ENCODE data around the gene DDX51.

Gene DDX51

GRCh38 chr12:132160016-132160415 is 15.9 kb upstream of the DDX51 start:
- TF ChIP-seq ZFX (IDR thresholded peaks at IDR 0.05), result no peak
- TF ChIP-seq, protein P1, sequence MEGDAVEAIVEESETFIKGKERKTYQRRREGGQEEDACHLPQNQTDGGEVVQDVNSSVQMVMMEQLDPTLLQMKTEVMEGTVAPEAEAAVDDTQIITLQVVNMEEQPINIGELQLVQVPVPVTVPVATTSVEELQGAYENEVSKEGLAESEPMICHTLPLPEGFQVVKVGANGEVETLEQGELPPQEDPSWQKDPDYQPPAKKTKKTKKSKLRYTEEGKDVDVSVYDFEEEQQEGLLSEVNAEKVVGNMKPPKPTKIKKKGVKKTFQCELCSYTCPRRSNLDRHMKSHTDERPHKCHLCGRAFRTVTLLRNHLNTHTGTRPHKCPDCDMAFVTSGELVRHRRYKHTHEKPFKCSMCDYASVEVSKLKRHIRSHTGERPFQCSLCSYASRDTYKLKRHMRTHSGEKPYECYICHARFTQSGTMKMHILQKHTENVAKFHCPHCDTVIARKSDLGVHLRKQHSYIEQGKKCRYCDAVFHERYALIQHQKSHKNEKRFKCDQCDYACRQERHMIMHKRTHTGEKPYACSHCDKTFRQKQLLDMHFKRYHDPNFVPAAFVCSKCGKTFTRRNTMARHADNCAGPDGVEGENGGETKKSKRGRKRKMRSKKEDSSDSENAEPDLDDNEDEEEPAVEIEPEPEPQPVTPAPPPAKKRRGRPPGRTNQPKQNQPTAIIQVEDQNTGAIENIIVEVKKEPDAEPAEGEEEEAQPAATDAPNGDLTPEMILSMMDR (conservative IDR thresholded peaks at IDR 0.05), result no peak

DNA sequence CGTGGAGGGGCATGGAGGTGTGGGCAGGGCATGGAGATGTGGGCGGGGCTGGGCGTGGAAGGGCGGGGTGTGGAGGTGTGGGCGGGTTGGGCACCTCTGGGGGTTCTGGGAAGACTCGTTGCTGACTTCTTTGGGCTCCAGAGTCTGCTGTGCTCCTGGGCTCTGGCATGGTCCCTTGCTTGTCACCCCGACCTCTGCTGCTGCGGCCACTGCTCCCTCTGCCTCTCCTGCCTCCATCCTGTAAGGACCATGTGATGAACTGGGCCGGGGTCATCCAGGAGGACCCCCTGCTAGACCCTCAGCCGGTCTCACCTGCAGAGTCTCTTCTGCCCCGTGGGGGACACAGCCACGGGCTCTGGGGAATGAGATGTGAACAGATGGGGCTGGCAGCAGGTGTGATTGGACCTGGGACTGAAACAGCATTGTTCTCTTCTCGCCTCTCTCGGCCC is 15.5 kb upstream of the DDX51 start:
- no peak for TF ChIP-seq ZFX (IDR thresholded peaks at IDR 0.05)
- TF ChIP-seq, protein P1 (conservative IDR thresholded peaks at IDR 0.05), result no peak
- H3K27ac ChIP-seq, result no peak overlapping the region

More at GRCh38 chr12:132160016-132160415, 15.9 kb upstream of the DDX51 start:
- H3K27ac ChIP-seq, result no peak overlapping the region

- H3K27ac ChIP-seq, result no peak overlapping the region
- no peak for TF ChIP-seq ZFX (IDR thresholded peaks at IDR 0.05)
- TF ChIP-seq, protein P1 (conservative IDR thresholded peaks at IDR 0.05), result no peak
Measured at GRCh38 chr12:132158677-132159554, 14.8 kb upstream of the DDX51 start.

DNA sequence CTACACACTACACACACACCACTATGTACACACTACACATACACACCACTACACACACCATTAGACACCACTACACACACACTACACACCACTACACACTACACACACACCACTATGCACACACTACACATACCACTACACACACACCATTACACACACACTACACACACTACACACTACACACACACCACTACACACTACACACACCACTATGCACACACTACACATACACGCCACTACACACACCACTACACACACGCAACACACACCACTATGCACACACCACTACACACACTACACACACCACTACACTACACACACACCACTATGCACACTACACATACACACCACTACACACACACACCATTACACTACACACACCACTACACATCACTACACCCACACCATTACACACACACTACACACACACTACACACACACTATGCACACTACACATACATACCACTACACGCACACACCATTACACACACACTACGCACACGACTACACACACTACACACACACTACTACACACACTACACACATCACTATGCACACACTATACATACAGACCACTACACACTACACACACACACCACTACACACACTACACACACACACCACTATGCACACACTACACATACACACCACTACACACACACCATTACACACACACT is 13.8 kb upstream of the DDX51 start:
- TF ChIP-seq ZFX (IDR thresholded peaks at IDR 0.05), result no peak
- TF ChIP-seq, protein P1 (conservative IDR thresholded peaks at IDR 0.05), result no peak
- H3K27ac ChIP-seq, result no peak overlapping the region

- TF ChIP-seq, protein P1 (conservative IDR thresholded peaks at IDR 0.05), result no peak
- TF ChIP-seq ZFX (IDR thresholded peaks at IDR 0.05), result no peak
- no peak overlapping the region for H3K27ac ChIP-seq
Measured at GRCh38 chr12:132156573-132157325, 12.6 kb upstream of the DDX51 start.

GRCh38 chr12:132155771-132156572 is 11.9 kb upstream of the DDX51 start:
- TF ChIP-seq, protein P1 (conservative IDR thresholded peaks at IDR 0.05), result no peak
- TF ChIP-seq ZFX (IDR thresholded peaks at IDR 0.05), result no peak
- no peak overlapping the region for H3K27ac ChIP-seq
